Thyroid gland (tissue), 4 donors: ENCODE data around the gene ASH1L. TPM values are rescaled to one million over a fixed set of nuclear protein-coding genes. Genes with fewer than 3 reads are reported as not detected.
"Not testable (repeated sequence)": the region's sequence is repeated elsewhere in the genome, so short reads cannot be mapped to it uniquely, and the experiment has no call there.

Experiments used
- DNase-seq, 2 donors: peaks; one replicate each; pipeline ENCODE4 v3.0.0-alpha.2; 2019
- H3K27ac ChIP-seq, 3 donors: fragments of 200-600 bp; sonication (generic); 1 replicate in 2 of 3; 2 replicates in 1 of 3; pipeline ENCODE4 v1.5.1; 2016 to 2019; ENCODE audit warnings: mild to moderate bottlenecking in 1 of 3, moderate library complexity in 1 of 3
- H3K27me3 ChIP-seq: fragments of 200-600 bp; sonication (generic); one replicate; pipeline ENCODE4 v1.5.1; 2019
- H3K36me3 ChIP-seq, 2 donors: fragments of 200-600 bp; sonication (generic); one replicate each; pipeline ENCODE4 v1.5.1; 2016 to 2019
- H3K4me1 ChIP-seq, 2 donors: fragments of 200-600 bp; sonication (generic); one replicate each; pipeline ENCODE4 v1.5.1; 2017 to 2019
- H3K4me3 ChIP-seq, 3 donors: fragments of 200-600 bp; sonication (generic); replicated peaks in 1 of 3; 1 replicate in 2 of 3; 2 replicates in 1 of 3; pipeline ENCODE4 v1.5.1; 2016; ENCODE audit warnings: mild to moderate bottlenecking in 1 of 3
- H3K9me3 ChIP-seq: fragments of 200-600 bp; sonication (generic); one replicate; pipeline ENCODE4 v1.5.1; 2017
- CTCF ChIP-seq, 6 experiments: fragments of 200-600 bp in 3 of 6; fragments of 450-650 bp in 3 of 6; sonication (generic) in 3 of 6; IDR thresholded peaks; one replicate each; pipeline ENCODE4 v1.5.1; 2016 to 2019; ENCODE audit warnings: antibody characterized with exemption in 6 of 6, mild to moderate bottlenecking in 2 of 6, inconsistent platforms in 1 of 6, moderate library complexity in 1 of 6
- POLR2A ChIP-seq, 2 donors: fragments of 450-650 bp; IDR thresholded peaks; one replicate each; pipeline ENCODE4 v1.6.1; 2017; ENCODE audit warnings: antibody characterized with exemption in 2 of 2, mild to moderate bottlenecking in 2 of 2, moderate library complexity in 1 of 2
- WGBS, 2 donors: methylation state at CpG; one replicate each; pipeline ENCODE4 v1.1.5; 2017; 5-methylcytosine and 5-hydroxymethylcytosine counted together
- intact Hi-C: fragments of 100-400 bp; cut with DNase I; formaldehyde crosslinking; loops from one replicate; pipeline ENCODE4 v1.15.1; 2023
- total RNA-seq, 4 donors: library from RNA; depleted of rRNA; stranded (reverse); fragments of >200 nt; gene quantifications; one replicate each; pipeline ENCODE4 v1.2.3, GENCODE V29; 2016

Gene ASH1L
- total RNA-seq, 4 donors from 2014 or later = 68.1 to 120 (median 85.2) TPM

DNA sequence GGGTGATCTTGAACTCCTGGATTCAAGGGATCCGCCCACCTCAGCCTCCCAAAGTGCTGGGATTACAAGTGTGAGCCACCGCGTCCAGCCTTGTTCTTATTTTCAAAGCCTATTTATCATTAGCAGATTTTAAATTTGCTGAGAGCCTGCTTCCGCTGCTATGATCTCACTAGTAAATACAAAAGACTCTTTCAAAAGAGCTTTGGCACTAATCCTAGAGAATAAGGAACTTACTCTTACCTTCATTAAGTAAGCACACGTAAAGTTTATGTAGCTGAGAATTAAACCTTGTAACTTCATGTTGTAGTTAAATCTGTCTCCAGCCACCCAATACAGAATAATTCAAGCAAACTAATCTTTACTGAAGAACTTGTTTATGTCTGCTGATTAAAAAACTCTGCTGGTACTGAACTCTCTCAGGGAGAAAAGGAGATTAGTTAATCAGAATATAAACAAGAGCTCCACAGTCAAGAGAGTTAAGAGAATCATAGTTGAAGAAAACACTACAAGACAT is 169.6 kb downstream of the ASH1L start:
- DNase-seq = no peak

DNA sequence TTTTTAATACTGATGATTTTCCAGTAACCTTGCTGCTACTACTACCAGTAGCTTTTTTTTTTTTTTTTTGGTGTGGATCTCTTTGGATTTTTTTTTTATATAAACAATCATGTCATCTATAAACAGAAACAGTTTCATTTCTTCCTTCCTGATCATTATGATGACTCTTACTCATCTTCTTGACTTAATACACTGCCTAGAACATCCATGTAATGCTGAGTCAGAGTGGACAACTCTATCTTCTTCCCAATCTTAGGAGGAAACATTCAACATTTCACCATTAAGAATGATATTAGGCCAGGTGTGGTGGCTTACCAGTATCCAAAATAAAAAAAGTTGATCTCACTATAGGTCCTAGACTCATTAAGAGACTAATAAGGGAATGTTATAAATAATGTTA is 172.8 kb downstream of the ASH1L start:
- H3K4me1 ChIP-seq = peaks cover 0 to 8% of the 10 kb centered on the region in 2 donors
- H3K9me3 ChIP-seq = no peaks in the 10 kb centered on the region
- H3K4me3 ChIP-seq = no peak overlapping the region
- DNase-seq = no peak
- TF ChIP-seq POLR2A (IDR thresholded peaks at IDR 0.05) (no peak), CTCF (IDR thresholded peaks at IDR 0.05) (no peak)
- no peak overlapping the region for H3K27ac ChIP-seq
- H3K27me3 ChIP-seq = no peaks in the 10 kb centered on the region
- H3K36me3 ChIP-seq = peaks cover 0 to 7% of the 10 kb centered on the region in 2 donors
- intact Hi-C loops = loop anchor here (10.0 kb wide), 1 partner anchor 175 kb away; the partner anchor contains the start of gene ASH1L

More for the DNA sequence above, 169.6 kb downstream of the ASH1L start:
- H3K27me3 ChIP-seq = no peaks in the 10 kb centered on the region
- H3K9me3 ChIP-seq = no peaks in the 10 kb centered on the region
- peaks cover 0 to 11% of the 10 kb centered on the region in 2 donors for H3K36me3 ChIP-seq
- no peak for TF ChIP-seq POLR2A (IDR thresholded peaks at IDR 0.05)
- no peak for TF ChIP-seq CTCF (IDR thresholded peaks at IDR 0.05)
- H3K4me1 ChIP-seq = peaks cover 3 to 8% of the 10 kb centered on the region in 2 donors
- WGBS, 2 donors = 67 to 71% methylated on average over 5 of the region's 5 CpGs
- intact Hi-C loops = no loop called here
- peak overlapping the region in 1 of 3 donors; percentile 42 for H3K27ac ChIP-seq
- no peak overlapping the region for H3K4me3 ChIP-seq

GRCh38 chr1:155385836-155386235 is 176.8 kb downstream of the ASH1L start:
- H3K27ac ChIP-seq, H3K4me1 ChIP-seq, H3K36me3 ChIP-seq, H3K9me3 ChIP-seq, DNase-seq, H3K27me3 ChIP-seq, H3K4me3 ChIP-seq: not testable (repeated sequence)
- intact Hi-C loops = loop anchor here (10.0 kb wide), 1 partner anchor 179 kb away; the partner anchor contains the start of gene ASH1L
- 98 to 100% methylated on average over 4 to 5 of the region's 5 CpGs for WGBS, 2 donors

- Histone ChIP-seq H3K27ac (no peak overlapping the region), H3K4me3 (no peak overlapping the region), H3K36me3 (no peaks in the 10 kb centered on the region), H3K27me3 (no peaks in the 10 kb centered on the region), H3K4me1 (peaks cover 6 to 17% of the 10 kb centered on the region in 2 donors), H3K9me3 (no peaks in the 10 kb centered on the region)
- intact Hi-C loops = loop anchor here (10.0 kb wide), 1 partner anchor 181 kb away; the partner anchor contains the start of gene ASH1L
- 94 to 96% methylated on average over 1 of the region's 1 CpG for WGBS, 2 donors
- no peak for TF ChIP-seq POLR2A (IDR thresholded peaks at IDR 0.05)
- TF ChIP-seq CTCF (IDR thresholded peaks at IDR 0.05) = no peak
- no peak for DNase-seq
These were observed 179.2 kb downstream of the ASH1L start for GRCh38 chr1:155383406-155383805.

DNA sequence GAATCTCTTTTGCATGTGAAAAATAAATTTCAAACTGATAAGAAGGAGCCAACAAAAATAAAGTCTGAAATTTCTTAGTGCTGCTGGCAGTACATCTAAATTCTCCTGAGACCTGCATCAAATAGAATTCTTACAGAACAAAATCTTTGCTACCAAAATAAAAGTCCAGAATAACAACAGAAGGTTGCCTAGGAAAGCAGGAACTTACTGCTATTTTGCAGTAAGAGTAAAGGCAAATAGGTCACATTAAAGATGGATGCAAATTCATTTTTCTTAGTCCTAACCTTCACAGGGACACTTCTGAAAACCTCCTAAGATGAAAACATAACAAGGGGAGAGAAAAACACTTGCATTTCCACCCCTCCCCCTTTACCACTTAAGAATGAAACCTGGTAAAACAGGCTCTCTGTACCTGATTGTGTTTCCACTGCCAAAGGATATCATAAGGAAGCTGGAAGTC is 182.9 kb downstream of the ASH1L start:
- peak overlapping the region; percentile 35 to 56 (median 44) for H3K27ac ChIP-seq
- peak in 1 of 2 donors; percentile 5 for DNase-seq
- H3K9me3 ChIP-seq = no peaks in the 10 kb centered on the region
- H3K4me3 ChIP-seq = no peak overlapping the region
- no peaks in the 10 kb centered on the region for H3K27me3 ChIP-seq
- TF ChIP-seq POLR2A (IDR thresholded peaks at IDR 0.05) (no peak), CTCF (IDR thresholded peaks at IDR 0.05) (no peak)
- intact Hi-C loops = loop anchor here (10.0 kb wide), 1 partner anchor 185 kb away; the partner anchor contains the start of gene ASH1L
- peaks cover 6 to 21% of the 10 kb centered on the region in 2 donors for H3K4me1 ChIP-seq
- H3K36me3 ChIP-seq = peaks cover 21 to 34% of the 10 kb centered on the region in 2 donors
